HEK293 (cell line): ENCODE data around the gene FYCO1.

Experiments used
- KLF7 ChIP-seq: fragments of 450-650 bp; formaldehyde crosslinking; IDR thresholded peaks from 2 replicates; pipeline ENCODE4 v1.5.1; 2016; ENCODE audit warnings: missing biosample characterization, missing genetic modification characterization, borderline replicate concordance
- SCRT1 ChIP-seq: fragments of 450-650 bp; formaldehyde crosslinking; IDR thresholded peaks from 2 replicates; pipeline ENCODE4 v1.5.1; 2016; ENCODE audit warnings: missing biosample characterization, missing genetic modification characterization, borderline replicate concordance
- SP7 ChIP-seq: fragments of 450-650 bp; formaldehyde crosslinking; IDR thresholded peaks from 2 replicates; pipeline ENCODE4 v1.5.1; 2016; ENCODE audit warnings: missing biosample characterization, missing genetic modification characterization
- ZNF121 ChIP-seq: fragments of 450-650 bp; formaldehyde crosslinking; IDR thresholded peaks from 2 replicates; pipeline ENCODE4 v1.5.1; 2016; ENCODE audit warnings: missing biosample characterization, missing genetic modification characterization
- ZNF138 ChIP-seq: fragments of 450-650 bp; formaldehyde crosslinking; IDR thresholded peaks from 2 replicates; pipeline ENCODE4 v1.5.1; 2016; ENCODE audit warnings: missing biosample characterization, missing genetic modification characterization, borderline replicate concordance
- ZNF239 ChIP-seq: fragments of 450-650 bp; formaldehyde crosslinking; IDR thresholded peaks from 2 replicates; pipeline ENCODE4 v1.5.1; 2016; ENCODE audit warnings: missing biosample characterization, missing genetic modification characterization
- ZNF555 ChIP-seq: fragments of 450-650 bp; formaldehyde crosslinking; conservative IDR thresholded peaks from 2 replicates; pipeline ENCODE4 v1.5.1; 2017; ENCODE audit warnings: missing biosample characterization, mild to moderate bottlenecking, missing genetic modification characterization, inconsistent platforms
- ZNF776 ChIP-seq: fragments of 450-650 bp; formaldehyde crosslinking; IDR thresholded peaks from 2 replicates; pipeline ENCODE4 v1.5.0; 2017; ENCODE audit warnings: missing biosample characterization, missing genetic modification characterization, borderline replicate concordance
- ZSCAN16 ChIP-seq: fragments of 450-650 bp; formaldehyde crosslinking; IDR thresholded peaks from 2 replicates; pipeline ENCODE4 v1.5.1; 2016; ENCODE audit warnings: missing biosample characterization, missing genetic modification characterization
- TF ChIP-seq, protein P1 (sequence below): fragments of 450-650 bp; formaldehyde crosslinking; IDR thresholded peaks from 2 replicates; pipeline ENCODE4 v1.5.1; 2016; ENCODE audit warnings: missing biosample characterization, missing genetic modification characterization
- TF ChIP-seq, protein P2 (sequence below): sonication (generic); formaldehyde crosslinking; IDR thresholded peaks from 2 replicates; pipeline ENCODE4 v1.8.1; 2022; ENCODE audit warnings: mild to moderate bottlenecking, moderate library complexity, missing genetic modification reagents
- TF ChIP-seq, protein P3 (sequence below): fragments of 450-650 bp; formaldehyde crosslinking; IDR thresholded peaks from 2 replicates; pipeline ENCODE4 v1.5.1; 2016; ENCODE audit warnings: missing biosample characterization, missing genetic modification characterization
- TF ChIP-seq, protein P4 (sequence below): fragments of 450-650 bp; formaldehyde crosslinking; conservative IDR thresholded peaks from 2 replicates; pipeline ENCODE4 v1.5.1; 2016; ENCODE audit warnings: low read depth, missing biosample characterization, missing genetic modification characterization
- TF ChIP-seq, protein P5 (sequence below): fragments of 450-650 bp; formaldehyde crosslinking; IDR thresholded peaks from 2 replicates; pipeline ENCODE4 v1.5.1; 2016; ENCODE audit warnings: missing biosample characterization, missing genetic modification characterization, low read depth

DNA sequence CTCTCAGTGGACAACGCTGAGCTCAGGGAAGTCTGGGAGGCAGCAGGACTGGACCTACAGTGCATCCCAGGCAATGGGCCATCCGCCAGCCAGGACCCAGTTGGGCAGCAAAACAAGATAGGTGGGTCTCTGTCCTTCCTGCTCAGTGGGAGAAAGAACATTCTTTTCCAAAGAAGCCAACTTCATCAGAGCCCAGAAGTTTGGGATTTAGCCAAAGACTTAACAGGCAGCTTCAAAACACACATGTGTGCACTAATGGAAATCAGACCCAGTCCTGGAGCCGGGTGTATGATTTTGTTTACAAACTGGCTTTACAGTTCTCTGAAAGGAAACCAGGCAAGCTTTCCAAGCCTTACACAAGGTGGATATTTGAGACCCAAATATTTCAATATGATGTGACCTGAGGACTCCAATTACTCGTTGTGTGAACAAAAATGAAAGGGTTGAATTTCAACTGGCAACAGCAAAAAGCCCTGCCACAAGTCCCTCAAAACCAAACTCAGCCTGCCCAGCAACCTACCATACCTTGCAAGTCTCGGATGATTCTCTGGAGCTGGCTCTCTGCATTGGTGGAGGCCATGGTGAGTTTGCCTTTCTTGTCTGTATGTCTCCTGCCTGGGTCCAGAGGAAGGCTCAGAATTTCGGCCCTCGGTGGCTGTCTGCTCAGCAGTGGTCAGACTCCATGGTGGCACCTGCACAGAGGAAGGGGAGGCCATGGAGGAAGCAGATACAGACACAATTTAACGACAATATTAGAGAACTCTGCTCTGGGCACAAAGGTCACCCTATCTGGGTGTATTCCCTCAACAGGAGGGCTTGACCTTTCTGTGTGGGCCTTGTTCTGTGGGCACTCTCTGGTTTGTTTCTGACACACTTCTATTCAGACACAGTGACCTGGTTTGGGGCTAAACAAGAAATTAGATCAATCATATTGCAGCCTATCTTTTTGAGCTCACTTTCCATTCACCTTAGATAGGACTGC is 11.0 kb downstream of the FYCO1 start:
- TF ChIP-seq SCRT1 (tag by site-specific recombination) (no peak), ZSCAN16 (tag by site-specific recombination) (no peak), ZNF776 (tag by site-specific recombination) (no peak), KLF7 (tag by site-specific recombination) (no peak), ZNF121 (tag by site-specific recombination) (no peak), ZNF138 (tag by site-specific recombination) (no peak), SP7 (no peak), ZNF555 (tag by site-specific recombination) (no peak), ZNF239 (no peak)
- TF ChIP-seq, protein P1, sequence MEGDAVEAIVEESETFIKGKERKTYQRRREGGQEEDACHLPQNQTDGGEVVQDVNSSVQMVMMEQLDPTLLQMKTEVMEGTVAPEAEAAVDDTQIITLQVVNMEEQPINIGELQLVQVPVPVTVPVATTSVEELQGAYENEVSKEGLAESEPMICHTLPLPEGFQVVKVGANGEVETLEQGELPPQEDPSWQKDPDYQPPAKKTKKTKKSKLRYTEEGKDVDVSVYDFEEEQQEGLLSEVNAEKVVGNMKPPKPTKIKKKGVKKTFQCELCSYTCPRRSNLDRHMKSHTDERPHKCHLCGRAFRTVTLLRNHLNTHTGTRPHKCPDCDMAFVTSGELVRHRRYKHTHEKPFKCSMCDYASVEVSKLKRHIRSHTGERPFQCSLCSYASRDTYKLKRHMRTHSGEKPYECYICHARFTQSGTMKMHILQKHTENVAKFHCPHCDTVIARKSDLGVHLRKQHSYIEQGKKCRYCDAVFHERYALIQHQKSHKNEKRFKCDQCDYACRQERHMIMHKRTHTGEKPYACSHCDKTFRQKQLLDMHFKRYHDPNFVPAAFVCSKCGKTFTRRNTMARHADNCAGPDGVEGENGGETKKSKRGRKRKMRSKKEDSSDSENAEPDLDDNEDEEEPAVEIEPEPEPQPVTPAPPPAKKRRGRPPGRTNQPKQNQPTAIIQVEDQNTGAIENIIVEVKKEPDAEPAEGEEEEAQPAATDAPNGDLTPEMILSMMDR (tag by site-specific recombination), result no peak
- TF ChIP-seq, protein P2, sequence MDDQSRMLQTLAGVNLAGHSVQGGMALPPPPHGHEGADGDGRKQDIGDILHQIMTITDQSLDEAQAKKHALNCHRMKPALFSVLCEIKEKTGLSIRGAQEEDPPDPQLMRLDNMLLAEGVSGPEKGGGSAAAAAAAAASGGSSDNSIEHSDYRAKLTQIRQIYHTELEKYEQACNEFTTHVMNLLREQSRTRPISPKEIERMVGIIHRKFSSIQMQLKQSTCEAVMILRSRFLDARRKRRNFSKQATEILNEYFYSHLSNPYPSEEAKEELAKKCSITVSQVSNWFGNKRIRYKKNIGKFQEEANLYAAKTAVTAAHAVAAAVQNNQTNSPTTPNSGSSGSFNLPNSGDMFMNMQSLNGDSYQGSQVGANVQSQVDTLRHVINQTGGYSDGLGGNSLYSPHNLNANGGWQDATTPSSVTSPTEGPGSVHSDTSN (CRISPR knock-in tag), result no peak
- TF ChIP-seq, protein P3, sequence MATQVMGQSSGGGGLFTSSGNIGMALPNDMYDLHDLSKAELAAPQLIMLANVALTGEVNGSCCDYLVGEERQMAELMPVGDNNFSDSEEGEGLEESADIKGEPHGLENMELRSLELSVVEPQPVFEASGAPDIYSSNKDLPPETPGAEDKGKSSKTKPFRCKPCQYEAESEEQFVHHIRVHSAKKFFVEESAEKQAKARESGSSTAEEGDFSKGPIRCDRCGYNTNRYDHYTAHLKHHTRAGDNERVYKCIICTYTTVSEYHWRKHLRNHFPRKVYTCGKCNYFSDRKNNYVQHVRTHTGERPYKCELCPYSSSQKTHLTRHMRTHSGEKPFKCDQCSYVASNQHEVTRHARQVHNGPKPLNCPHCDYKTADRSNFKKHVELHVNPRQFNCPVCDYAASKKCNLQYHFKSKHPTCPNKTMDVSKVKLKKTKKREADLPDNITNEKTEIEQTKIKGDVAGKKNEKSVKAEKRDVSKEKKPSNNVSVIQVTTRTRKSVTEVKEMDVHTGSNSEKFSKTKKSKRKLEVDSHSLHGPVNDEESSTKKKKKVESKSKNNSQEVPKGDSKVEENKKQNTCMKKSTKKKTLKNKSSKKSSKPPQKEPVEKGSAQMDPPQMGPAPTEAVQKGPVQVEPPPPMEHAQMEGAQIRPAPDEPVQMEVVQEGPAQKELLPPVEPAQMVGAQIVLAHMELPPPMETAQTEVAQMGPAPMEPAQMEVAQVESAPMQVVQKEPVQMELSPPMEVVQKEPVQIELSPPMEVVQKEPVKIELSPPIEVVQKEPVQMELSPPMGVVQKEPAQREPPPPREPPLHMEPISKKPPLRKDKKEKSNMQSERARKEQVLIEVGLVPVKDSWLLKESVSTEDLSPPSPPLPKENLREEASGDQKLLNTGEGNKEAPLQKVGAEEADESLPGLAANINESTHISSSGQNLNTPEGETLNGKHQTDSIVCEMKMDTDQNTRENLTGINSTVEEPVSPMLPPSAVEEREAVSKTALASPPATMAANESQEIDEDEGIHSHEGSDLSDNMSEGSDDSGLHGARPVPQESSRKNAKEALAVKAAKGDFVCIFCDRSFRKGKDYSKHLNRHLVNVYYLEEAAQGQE (tag by site-specific recombination), result no peak
- TF ChIP-seq, protein P4, sequence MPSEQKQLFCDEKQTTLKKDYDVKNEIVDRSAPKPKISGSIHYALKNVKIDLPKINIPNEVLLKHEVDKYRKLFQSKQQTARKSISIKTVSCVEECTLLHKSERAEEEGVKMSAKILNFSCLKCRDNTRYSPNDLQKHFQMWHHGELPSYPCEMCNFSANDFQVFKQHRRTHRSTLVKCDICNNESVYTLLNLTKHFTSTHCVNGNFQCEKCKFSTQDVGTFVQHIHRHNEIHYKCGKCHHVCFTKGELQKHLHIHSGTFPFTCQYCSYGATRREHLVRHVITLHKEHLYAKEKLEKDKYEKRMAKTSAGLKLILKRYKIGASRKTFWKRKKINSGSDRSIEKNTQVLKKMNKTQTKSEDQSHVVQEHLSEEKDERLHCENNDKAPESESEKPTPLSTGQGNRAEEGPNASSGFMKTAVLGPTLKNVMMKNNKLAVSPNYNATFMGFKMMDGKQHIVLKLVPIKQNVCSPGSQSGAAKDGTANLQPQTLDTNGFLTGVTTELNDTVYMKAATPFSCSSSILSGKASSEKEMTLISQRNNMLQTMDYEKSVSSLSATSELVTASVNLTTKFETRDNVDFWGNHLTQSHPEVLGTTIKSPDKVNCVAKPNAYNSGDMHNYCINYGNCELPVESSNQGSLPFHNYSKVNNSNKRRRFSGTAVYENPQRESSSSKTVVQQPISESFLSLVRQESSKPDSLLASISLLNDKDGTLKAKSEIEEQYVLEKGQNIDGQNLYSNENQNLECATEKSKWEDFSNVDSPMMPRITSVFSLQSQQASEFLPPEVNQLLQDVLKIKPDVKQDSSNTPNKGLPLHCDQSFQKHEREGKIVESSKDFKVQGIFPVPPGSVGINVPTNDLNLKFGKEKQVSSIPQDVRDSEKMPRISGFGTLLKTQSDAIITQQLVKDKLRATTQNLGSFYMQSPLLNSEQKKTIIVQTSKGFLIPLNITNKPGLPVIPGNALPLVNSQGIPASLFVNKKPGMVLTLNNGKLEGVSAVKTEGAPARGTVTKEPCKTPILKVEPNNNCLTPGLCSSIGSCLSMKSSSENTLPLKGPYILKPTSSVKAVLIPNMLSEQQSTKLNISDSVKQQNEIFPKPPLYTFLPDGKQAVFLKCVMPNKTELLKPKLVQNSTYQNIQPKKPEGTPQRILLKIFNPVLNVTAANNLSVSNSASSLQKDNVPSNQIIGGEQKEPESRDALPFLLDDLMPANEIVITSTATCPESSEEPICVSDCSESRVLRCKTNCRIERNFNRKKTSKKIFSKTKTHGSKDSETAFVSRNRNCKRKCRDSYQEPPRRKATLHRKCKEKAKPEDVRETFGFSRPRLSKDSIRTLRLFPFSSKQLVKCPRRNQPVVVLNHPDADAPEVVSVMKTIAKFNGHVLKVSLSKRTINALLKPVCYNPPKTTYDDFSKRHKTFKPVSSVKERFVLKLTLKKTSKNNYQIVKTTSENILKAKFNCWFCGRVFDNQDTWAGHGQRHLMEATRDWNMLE (tag by site-specific recombination), result no peak
- TF ChIP-seq, protein P5, sequence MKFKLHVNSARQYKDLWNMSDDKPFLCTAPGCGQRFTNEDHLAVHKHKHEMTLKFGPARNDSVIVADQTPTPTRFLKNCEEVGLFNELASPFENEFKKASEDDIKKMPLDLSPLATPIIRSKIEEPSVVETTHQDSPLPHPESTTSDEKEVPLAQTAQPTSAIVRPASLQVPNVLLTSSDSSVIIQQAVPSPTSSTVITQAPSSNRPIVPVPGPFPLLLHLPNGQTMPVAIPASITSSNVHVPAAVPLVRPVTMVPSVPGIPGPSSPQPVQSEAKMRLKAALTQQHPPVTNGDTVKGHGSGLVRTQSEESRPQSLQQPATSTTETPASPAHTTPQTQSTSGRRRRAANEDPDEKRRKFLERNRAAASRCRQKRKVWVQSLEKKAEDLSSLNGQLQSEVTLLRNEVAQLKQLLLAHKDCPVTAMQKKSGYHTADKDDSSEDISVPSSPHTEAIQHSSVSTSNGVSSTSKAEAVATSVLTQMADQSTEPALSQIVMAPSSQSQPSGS (tag by site-specific recombination), result no peak
